Jurkat, Clone E6-1 (cell line): ENCODE results near the gene JARID2. TPM values are rescaled to one million over a fixed set of nuclear protein-coding genes. Genes with fewer than 3 reads are reported as not detected.
A peak's percentile ranks its signal among the peaks of the same experiment; 100 is the strongest.

Experiments
- DNase-seq: peaks from one replicate; pipeline ENCODE4 v3.0.0-alpha.2; 2011; ENCODE audit warnings: low read depth, low spot score
- H3K4me3 ChIP-seq: 2 replicates; pipeline ENCODE4 v1.5.1; 2011; ENCODE audit warnings: mild to moderate bottlenecking, low read length, control low read depth, moderate library complexity
- polyA plus RNA-seq: library from polyadenylated mRNA; unstranded; fragments of >200 nt; gene quantifications from one replicate; pipeline ENCODE4 v1.2.1, GENCODE V29; 2012; ENCODE audit warnings: missing spikeins; ENCODE audit not compliant: insufficient read length, insufficient read depth

Gene JARID2
- 35.4 TPM for polyA plus RNA-seq

DNA sequence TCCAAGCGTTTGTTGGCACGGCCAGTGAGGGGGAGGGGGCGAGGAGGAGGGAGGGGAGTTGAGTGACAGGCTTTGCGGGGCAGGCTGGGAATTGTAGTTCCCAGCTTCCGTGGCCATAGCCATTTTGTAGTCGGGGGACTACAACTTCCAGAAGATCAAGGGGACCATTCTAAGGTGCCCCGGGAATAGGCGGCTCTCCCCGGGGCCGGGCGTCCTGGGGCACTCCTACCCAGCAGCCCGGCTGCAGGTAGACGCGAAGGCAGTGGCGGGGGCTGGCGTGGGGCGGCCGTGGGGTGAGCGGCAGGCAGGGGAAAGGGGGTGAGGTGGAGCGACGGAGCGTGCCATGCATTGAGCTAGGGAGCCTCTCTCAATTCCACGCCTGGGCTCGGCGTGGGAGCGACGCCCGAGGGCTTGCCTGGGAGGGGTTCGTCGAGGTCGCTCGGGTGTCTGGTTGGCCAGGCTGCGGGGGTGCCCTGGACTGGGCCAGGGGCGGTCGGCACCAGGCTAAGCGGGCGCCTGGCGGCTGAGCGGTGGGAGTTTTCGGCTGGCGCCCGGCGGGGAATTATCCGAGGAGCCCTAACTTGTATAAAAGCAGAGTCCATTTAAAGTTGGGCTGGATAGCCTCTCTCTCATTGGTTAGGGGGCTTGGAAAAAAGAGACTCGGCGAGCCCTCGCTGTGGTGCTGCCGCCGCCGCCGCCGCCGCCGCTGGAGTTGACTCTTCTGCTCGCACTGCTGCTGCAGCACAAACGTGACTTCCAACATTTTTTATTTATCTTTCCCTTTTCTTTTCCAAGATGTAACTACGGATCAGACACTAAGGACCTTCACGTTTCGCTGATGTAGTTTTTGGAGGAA, at the start of gene JARID2:
Gene JARID2, plus strand, starts transcription at position 709 of the 856 bp plus-strand sequence. CDS start 471 bp downstream, outside the sequence.
- DNase-seq, result peak; percentile 95

DNA sequence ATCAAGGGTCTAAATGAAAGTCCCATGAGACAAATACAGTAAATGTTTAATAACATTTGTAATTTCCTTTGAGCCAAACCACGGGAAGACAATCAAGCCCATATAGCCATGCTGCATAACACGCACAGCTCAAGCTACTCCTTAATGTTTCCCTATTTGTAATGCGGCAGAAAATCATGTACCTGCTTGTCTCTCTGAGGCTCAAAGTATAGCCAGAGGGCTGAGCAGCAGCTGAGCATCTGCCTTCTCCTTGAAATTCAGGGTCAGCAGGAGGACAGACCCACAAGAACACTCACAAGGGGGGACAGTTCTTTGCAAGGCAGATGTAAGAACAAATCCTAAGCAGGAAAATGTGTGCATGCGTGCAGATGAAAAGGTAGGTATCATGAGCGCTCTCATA, 45.8 kb upstream of the JARID2 start:
- no peak for DNase-seq
- H3K4me3 ChIP-seq, result no peak overlapping the region

More for the DNA sequence above, at the start of gene JARID2:
- peak within 1 kb of the TSS; percentile 87 for H3K4me3 ChIP-seq

DNA sequence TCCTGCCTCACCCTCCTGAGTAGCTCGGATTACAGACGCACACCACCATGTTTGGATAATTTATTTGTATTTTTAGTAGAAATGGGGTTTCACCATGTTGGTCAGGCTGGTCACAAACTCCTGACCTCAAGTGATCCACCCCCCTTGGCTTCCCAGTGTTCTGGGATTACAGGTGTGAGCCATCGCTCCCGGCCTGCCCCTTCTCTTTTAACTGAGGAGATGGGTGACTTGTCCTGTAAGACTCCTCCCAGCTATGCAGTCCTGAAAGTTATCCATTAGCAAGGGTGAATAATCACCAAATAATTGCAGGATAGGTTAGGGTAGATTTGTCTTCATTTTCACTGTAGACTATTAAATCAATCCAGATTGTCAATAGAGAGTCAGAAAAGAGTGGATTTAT, 40.5 kb upstream of the JARID2 start:
- no peak for DNase-seq
- no peak overlapping the region for H3K4me3 ChIP-seq

DNA sequence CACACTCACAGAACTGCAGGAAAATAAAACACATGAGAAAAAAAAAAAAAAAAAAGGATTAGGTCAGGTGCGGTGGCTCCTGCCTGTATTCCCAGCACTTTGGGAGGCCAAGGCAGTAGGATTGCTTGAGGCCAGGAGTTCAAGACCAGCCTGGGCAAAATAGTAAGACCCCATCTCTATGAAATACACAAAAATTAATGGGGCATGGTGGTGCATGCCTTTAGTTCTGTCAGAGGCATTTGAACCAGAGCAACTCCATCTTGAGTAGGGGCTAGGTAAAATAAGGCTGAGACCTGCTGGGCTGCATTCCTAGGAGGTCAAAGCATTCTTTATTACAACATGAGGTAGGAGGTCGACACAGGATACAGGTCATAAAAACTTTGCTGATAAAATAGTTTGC, 39.0 kb upstream of the JARID2 start:
- H3K4me3 ChIP-seq, result no peak overlapping the region
- DNase-seq, result no peak

DNA sequence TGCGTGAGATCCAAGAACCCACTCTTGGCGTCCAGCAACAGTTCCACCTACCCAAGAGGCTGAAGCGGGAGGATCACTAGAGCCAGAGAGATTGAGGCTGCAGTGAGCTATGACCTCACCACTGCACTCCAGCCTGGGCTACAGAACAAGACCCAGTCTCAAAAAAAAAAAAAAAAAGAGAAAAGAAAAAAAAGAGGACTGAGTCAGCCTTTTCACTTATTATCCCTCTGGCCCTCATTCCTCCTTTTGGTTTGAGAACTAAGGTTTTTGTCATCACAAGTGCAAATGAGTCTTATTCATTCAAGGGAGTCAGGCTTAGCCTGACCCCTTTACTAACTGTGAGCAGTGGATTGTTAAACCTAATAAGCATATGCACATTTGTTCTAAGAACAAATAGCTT, 37.9 kb upstream of the JARID2 start:
- no peak overlapping the region for H3K4me3 ChIP-seq
- no peak for DNase-seq

DNA sequence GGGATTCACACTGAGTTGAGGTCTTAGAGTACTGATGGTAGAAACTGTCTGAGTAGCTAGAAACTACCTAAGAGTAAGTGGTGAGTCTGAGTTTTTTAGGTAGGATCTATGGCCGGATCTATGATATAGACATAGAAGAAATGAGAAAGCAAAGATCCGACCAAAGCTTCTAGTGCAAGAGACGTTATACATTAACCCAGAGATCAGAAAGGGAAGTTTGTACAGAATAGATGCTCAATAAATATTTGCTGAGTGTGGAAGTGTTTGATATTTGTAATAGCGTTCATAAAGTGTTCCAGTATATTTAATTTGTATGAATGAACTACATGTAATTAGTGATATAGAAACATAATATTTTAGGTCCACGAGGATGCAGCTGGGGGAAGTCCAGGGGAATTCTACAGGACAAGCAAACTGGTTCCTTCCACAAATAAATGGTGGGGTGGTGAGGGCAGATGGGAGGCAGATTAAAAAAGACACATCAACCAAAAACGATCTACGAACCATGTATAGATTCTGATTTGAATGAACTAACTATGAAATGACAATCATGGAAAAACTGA, 31.9 kb upstream of the JARID2 start:
- H3K4me3 ChIP-seq, result no peak overlapping the region
- DNase-seq, result no peak

DNA sequence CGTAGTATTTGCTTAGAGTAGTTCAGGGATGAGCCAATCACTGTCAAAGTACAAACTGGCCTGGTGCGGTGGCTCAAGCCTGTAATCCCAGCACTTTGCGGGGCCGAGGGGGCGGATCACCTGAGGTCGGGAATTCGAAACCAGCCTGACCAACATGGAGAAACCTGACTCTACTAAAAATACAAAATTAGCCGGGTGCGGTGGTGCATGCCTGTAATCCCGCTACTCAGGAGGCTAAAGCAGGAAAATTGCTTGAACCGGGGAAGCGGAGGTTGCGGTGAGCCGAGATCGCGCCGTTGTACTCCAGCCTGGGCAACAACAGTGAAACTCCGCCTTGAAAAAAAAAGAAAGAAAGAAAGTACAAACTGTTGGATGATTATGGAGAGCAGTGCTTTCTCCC, 27.5 kb upstream of the JARID2 start:
- H3K4me3 ChIP-seq, result no peak overlapping the region
- DNase-seq, result no peak

DNA sequence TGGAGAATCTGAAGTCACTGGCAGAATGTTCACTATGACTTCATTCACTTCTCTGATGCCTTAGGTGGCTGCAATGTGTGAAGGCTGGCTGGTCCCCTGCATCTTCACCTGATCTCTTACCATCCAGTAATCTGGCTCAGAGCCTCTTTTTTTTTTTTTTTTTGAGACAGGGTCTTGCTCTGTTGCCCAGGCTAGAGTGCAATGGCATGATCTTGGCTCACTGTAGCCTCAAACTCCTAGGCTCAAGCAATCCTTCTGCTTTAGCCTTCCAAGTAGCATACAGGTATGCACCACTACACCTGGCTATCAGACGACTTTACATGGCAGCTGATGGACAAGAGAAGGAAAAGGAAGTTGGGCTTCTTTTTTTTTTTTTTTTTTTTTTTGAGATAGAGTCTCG, 25.8 kb upstream of the JARID2 start:
- H3K4me3 ChIP-seq, result no peak overlapping the region
- DNase-seq, result no peak

DNA sequence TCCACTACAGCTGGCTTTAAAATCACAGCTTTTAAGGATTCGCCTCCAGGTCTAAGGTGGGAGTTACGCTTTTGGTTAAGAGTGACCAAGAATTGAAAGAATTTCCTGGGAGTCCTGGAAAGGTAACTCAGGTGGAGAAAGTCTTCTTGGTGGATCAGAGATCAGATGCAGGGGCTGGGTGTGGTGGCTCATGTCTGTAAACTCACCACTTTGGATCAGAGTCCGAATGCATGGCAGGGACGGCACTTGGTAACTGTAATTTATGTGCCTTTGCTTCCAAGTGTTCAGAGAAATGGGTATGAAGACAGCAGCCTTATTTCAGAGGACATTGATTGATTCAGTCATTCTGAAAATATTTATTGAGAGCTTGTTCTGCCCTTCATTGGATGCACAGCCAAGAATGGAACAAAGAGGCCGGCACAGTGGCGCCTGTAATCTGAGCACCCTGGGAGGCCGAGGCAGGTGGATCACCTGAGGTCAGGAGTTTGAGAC, 18.0 kb upstream of the JARID2 start:
- no peak overlapping the region for H3K4me3 ChIP-seq
- DNase-seq, result no peak

DNA sequence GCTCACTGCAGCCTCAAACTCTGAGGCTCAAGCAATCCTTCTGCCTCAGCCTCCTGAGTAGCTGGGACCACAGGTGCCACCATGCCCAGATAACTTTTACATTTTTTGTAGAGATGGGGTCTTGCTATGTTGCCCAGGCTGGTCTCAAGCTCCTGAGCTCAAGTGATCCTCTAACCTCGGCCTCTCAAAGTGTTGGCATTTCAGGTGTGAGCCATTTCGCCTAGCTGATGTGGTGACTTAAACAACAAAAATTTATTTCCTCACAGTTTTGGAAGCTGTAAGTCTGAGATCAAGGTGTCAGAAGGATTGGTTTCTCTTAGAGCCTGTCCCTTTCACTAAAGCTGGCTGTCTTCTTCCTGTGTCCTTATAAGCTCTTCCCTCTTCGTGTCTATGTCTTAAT, 15.0 kb upstream of the JARID2 start:
- no peak for DNase-seq

DNA sequence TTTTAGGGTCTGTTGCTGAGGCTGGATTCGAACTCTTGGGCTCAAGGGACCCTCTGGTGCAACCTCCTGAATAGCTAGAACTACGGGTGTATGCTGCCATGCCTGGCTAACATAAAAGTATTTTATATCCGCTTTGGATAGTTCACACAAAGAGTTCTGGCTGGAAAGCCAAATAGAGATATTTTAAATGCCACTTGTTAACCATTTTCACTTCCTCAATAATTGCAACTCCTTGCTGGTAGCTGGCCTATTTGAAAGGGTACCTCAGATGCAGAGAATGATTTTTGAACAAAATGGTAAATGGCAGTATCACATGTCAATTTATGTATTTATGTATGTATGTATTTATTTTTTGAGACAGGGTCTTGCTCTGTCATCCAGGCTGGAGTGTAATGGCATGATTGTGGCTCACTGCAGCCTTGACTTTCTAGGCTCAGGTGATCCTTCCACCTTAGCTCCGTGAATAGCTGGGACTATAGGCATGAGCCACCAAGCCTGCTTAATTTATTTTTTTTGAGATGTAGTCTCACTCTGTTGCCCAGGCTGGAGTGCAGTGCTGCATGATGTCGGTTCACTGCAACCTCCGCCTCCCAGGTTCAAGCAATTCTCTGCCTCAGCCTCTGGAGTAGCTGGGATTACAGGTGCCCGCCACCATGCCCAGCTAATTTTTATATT, 12.9 kb upstream of the JARID2 start:
- DNase-seq, result no peak
- no peak overlapping the region for H3K4me3 ChIP-seq

More for the DNA sequence above, 15.0 kb upstream of the JARID2 start:
- no peak overlapping the region for H3K4me3 ChIP-seq

DNA sequence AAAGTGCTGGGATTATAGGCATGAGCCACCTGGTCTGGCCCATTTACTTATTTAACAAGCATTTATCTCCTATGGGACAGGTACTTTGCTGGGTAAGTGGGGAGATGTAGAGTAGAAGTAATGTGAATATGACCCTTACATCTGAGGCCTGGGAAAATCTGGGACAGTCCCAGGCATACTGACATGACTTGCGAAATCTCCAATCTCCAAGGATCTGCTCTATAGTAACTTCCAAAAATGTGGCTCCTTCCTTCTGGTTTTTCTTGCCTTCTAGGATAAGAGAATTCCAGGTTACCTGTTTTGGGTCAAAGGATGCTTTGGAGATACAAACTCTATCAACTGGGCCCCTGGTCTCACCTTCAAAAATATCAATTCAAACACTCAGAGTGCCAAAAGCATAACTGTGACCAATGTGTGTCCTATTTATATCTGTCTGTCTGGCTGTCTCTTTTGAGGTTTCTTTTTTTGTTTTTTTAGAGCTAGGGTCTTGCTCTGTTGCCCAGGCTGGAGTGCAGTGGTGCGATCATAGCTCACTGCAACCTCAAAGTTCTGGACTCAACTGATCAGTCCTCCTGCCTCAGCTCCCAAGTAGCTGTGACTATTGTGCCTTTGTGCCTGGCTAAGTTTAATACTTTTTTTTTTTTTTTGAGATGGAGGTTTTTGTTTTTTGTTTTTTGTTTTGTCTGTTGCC, 11.7 kb upstream of the JARID2 start:
- H3K4me3 ChIP-seq, result no peak overlapping the region
- DNase-seq, result no peak

DNA sequence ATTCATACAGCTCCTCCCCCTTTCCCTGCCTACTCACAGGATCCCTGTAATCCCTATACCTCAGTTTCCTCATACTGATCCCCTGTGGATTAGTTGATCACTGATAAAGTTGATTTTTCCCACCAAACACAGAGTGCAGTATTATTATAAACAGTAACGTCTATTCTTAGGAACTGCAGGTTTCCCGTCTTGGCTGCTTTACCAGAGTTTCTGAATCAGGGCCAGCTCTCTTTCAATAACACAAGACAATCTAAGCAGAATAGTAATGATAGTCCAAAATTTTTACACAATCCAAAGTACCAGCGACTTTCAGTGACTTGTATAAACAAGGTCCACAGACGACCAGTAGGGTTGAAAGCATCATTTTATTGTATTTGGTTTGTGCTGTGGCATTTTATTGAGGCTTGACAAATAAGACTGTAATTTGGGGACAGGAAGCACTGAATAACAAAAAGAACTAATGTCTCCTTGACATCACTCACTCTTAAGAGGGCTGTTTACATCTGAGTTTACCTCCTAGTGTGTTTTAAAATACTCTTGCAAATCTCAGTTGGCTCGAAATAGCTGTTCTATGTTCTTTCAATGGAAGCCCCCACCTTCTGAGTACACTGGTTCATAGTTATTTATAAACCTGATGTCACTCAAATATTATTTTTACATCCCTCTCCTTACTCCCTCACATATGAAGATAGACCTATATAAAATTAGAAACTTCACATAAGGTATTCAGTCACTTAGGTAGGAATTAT, 6.1 kb upstream of the JARID2 start:
- no peak overlapping the region for H3K4me3 ChIP-seq

DNA sequence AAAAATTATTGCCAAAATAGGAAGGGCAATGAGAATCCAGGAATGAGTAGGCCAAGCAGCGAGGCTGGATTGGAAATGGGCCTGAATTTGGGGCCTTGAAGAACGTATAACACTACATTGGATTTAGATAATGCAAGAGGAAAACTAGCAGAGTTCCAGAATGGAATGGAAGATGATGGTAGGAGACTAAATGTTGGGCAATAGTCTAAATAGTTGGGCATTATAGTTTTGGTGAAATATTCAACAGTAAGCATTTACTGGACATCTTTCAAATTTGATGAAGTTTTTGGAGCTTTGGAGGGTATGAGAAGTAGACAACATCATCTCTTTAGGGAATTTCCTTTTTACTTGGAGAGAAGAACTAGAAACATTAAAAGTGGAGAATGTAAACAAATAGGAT, 3.4 kb upstream of the JARID2 start:
- no peak for DNase-seq
- no peak overlapping the region for H3K4me3 ChIP-seq

More for the DNA sequence above, 6.1 kb upstream of the JARID2 start:
- no peak for DNase-seq

DNA sequence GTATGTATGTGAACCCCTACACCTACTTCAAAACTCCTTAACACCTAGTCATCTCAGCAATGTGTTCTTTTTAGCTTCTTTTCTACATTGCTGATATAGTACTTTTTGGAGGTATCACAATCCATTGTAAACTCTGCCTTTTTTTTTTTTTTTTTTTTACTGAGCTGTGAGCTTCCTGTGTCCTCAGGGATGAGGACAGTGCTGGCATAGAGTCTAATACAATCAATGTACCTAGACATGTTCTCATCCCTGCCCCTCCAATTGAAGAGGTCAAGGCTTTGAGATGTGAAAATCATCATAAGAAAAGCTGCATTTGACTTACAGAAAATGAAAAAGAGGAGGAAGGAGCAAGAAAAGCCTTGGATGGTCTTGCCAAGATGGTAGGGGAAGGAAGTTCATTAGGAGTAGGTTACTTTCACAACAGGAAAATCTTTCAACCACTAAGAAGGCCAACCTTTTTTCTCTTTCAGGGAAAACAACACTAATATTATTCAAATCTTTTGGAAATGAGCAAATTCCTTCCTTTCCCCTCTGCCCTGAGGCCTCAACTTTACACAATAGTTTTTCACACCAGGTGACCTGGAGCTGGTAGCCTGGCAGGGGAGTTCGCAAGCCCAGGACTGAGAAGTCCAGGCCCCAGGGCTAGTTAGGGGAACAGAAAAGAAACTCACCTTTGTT, 2.8 kb upstream of the JARID2 start:
- H3K4me3 ChIP-seq, result no peak overlapping the region
- no peak for DNase-seq

DNA sequence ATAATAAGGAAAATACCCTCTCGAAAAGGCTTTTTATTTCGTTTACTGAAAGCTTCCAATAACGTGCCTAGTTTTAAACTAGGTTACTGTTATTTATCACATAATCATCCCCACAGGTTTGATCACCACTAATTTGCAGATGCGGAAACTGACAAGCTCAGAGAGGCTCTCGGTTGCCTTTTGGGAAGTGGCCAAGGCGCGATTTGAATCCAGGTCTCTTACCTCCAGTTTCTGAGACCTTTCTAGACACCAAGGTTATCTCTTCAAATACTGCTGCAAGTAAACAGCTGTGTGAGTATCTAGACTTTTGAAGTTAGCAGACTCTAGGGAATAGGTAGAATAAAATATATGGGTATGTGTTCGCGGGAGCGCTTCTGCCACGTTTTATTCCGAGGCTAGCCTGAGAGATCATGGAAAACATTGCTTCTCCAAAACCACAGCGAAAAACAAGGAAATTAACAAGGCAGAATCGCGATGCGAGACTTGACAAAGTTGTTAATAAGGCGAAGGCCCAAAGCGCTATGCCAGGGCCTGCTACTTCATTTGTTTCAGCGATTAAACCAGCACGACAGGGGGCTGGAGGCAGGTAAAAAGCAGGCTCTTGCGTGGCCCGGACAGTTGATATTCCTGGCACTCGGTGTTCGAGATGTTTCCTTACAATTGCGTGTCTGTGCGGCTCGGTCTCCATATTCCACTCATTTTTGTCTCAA, 1.8 kb upstream of the JARID2 start:
- DNase-seq, result no peak
- H3K4me3 ChIP-seq, result peak overlapping the region; percentile 87

DNA sequence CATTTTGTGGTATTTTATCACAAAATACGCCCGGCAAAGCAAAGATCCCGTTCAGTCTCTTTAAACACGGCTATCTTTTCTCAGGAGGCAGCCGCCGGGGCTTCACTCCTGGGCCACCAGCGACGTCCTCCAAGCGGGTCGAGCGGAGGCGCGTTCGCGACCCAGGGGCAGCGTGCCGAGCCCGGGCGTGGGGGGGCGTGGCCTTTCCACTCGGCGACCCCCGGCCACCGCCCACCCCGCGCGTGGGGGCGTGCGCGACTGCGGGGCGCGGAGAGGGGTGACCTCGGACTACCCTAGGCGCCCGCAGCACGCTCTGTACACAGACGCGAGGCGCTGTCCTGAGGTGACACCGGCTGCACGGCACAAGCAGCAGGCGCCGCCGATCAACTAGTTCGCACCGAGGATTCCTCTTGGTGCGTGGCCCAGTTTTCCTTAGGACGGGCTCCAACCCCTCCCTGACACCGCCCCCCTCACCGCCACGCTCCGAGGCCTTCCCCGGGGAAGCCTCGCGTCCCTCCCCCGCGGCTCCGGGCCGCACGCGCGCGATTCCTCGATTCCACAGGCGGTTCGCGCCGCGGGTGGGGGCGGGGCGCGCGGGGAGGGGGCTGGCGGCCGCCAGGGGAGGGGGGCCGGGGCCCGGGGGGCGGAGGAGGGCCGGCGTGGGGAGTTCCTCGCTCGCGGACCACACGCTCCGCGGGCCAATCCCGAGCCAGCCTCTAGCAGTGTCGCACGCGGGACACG, 1.1 kb upstream of the JARID2 start:
- H3K4me3 ChIP-seq, result peak overlapping the region; percentile 87
- no peak for DNase-seq
